IMR-90 (cell line): ENCODE results near the gene KLF16. TPM values are rescaled to one million over a fixed set of nuclear protein-coding genes. Genes with fewer than 3 reads are reported as not detected.

ENCODE experiments used
- ATAC-seq: fragments of 200-7000 bp; cut with Tn5 transposase; 2 replicates; pipeline ENCODE4 v1.9.1; 2020; ENCODE audit warnings: low read depth, mild to moderate bottlenecking, moderate library complexity
- BruUV-seq: library from RNA; stranded (reverse); fragments of 400-500 nt; replicated peaks from 2 replicates; lab custom pipeline; 2021; lab: Mats Ljungman, UMichigan
- CTCF ChIA-PET: fragments of 300-600 bp; formaldehyde crosslinking; extraction: SDS; loops from one replicate; lab custom pipeline; 2021; ENCODE audit warnings: antibody characterized with exemption; lab: Yijun Ruan, JAX
- POLR2A ChIA-PET: fragments of 300-600 bp; sonication (Branson Sonifier 250); formaldehyde crosslinking; loops from one replicate; lab custom pipeline; 2022; ENCODE audit warnings: antibody characterized with exemption; ENCODE audit not compliant: unreplicated experiment; lab: Charles Lee
- DNase-seq: peaks from one replicate; pipeline ENCODE4 v3.0.0; 2013
- H2AFZ ChIP-seq: replicated peaks from 2 replicates; pipeline ENCODE3; 2013; ENCODE audit warnings: low read length, mild to moderate bottlenecking; ENCODE audit not compliant: poor library complexity
- H2AK5ac ChIP-seq: 2 replicates; pipeline ENCODE4 v1.6.1; 2013; ENCODE audit warnings: low read depth, low read length, inconsistent platforms
- H2AK9ac ChIP-seq: replicated peaks from 2 replicates; pipeline ENCODE3; 2013; ENCODE audit warnings: mild to moderate bottlenecking, low read depth, low read length, moderate library complexity; ENCODE audit not compliant: poor library complexity
- H2BK120ac ChIP-seq: 2 replicates; pipeline ENCODE4 v1.6.1; 2013; ENCODE audit warnings: low read depth, low read length, inconsistent platforms
- H2BK15ac ChIP-seq: 3 replicates; pipeline ENCODE4 v1.6.1; 2013; ENCODE audit warnings: low read depth, low read length, inconsistent platforms
- H2BK20ac ChIP-seq: 2 replicates; pipeline ENCODE4 v1.6.1; 2013; ENCODE audit warnings: low read depth, mild to moderate bottlenecking, inconsistent platforms, low read length, moderate library complexity
- H2BK5ac ChIP-seq: 2 replicates; pipeline ENCODE4 v1.6.1; 2013; ENCODE audit warnings: mild to moderate bottlenecking, low read depth, low read length, inconsistent platforms; ENCODE audit not compliant: poor library complexity, severe bottlenecking
- H3K14ac ChIP-seq: replicated peaks from 2 replicates; pipeline ENCODE4 v1.6.1; 2013; ENCODE audit warnings: low read depth, low read length, inconsistent platforms
- H3K18ac ChIP-seq: 2 replicates; pipeline ENCODE4 v1.6.1; 2013; ENCODE audit warnings: low read depth, low read length, control low read depth
- H3K23ac ChIP-seq: 2 replicates; pipeline ENCODE4 v1.6.1; 2013; ENCODE audit warnings: low read depth, low read length, inconsistent platforms
- H3K27ac ChIP-seq: 2 replicates; pipeline ENCODE4 v1.5.1; 2013; ENCODE audit warnings: mild to moderate bottlenecking, control low read depth, low read length; ENCODE audit not compliant: insufficient read depth
- H3K27me3 ChIP-seq: 2 replicates; pipeline ENCODE4 v1.6.1; 2013; ENCODE audit warnings: low read length; ENCODE audit not compliant: control insufficient read depth, insufficient read depth
- H3K36me3 ChIP-seq: 2 replicates; pipeline ENCODE4 v1.6.1; 2013; ENCODE audit warnings: low read length, mixed read lengths; ENCODE audit not compliant: control insufficient read depth, insufficient read depth
- H3K4ac ChIP-seq: 2 replicates; pipeline ENCODE4 v1.6.1; 2013; ENCODE audit warnings: low read depth, low read length, inconsistent platforms
- H3K4me1 ChIP-seq: 2 replicates; pipeline ENCODE4 v1.6.1; 2013; ENCODE audit warnings: low read length, mixed read lengths; ENCODE audit not compliant: control insufficient read depth, insufficient read depth
- H3K4me2 ChIP-seq: 2 replicates; pipeline ENCODE4 v1.6.1; 2013; ENCODE audit warnings: low read depth, mild to moderate bottlenecking, control low read depth, low read length, moderate library complexity
- H3K4me3 ChIP-seq: 2 replicates; pipeline ENCODE4 v1.5.1; 2013; ENCODE audit warnings: low read depth, mild to moderate bottlenecking, control low read depth, low read length, moderate library complexity; ENCODE audit not compliant: insufficient read depth
- H3K56ac ChIP-seq: 2 replicates; pipeline ENCODE4 v1.6.1; 2013; ENCODE audit warnings: low read length, inconsistent platforms; ENCODE audit not compliant: insufficient read depth; ENCODE audit errors: extremely low read depth
- H3K79me1 ChIP-seq, 2 experiments: 2 replicates each; pipeline ENCODE4 v1.6.1; 2013; ENCODE audit warnings: low read length in 2 of 2, inconsistent platforms in 1 of 2, low read depth in 1 of 2
- H3K9ac ChIP-seq: 2 replicates; pipeline ENCODE4 v1.6.1; 2013; ENCODE audit warnings: low read depth, low read length, control low read depth
- H3K9me1 ChIP-seq: 2 replicates; pipeline ENCODE4 v1.6.1; 2013; ENCODE audit warnings: low read length, inconsistent platforms; ENCODE audit not compliant: insufficient read depth
- H3K9me3 ChIP-seq: 2 replicates; pipeline ENCODE4 v1.6.1; 2013; ENCODE audit warnings: low read length; ENCODE audit not compliant: control insufficient read depth, insufficient read depth
- H4K20me1 ChIP-seq: 2 replicates; pipeline ENCODE4 v1.6.1; 2013; ENCODE audit warnings: low read length, inconsistent platforms; ENCODE audit not compliant: insufficient read depth
- H4K5ac ChIP-seq: 2 replicates; pipeline ENCODE4 v1.6.1; 2013; ENCODE audit warnings: mild to moderate bottlenecking, low read depth, low read length, control low read depth
- H4K8ac ChIP-seq, 2 experiments: 2 replicates each; pipeline ENCODE4 v1.6.1; 2013; ENCODE audit warnings: low read depth in 2 of 2, low read length in 2 of 2, control low read depth in 1 of 2, inconsistent platforms in 1 of 2
- H4K91ac ChIP-seq: 2 replicates; pipeline ENCODE4 v1.6.1; 2013; ENCODE audit warnings: low read depth, low read length, inconsistent platforms; ENCODE audit not compliant: insufficient read depth
- BHLHE40 ChIP-seq: fragments of 150-350 bp; IDR thresholded peaks from 2 replicates; pipeline ENCODE4 v1.6.1; 2016; ENCODE audit warnings: mild to moderate bottlenecking, low read depth, low read length
- CHD1 ChIP-seq: IDR thresholded peaks from 2 replicates; pipeline ENCODE4 v1.6.1; 2012; ENCODE audit warnings: low read depth, low read length, improper control_type of control experiment
- FOS ChIP-seq: fragments of 150-350 bp; IDR thresholded peaks from 2 replicates; pipeline ENCODE4 v1.6.1; 2016; ENCODE audit warnings: low read depth, low read length
- MAZ ChIP-seq: IDR thresholded peaks from 2 replicates; pipeline ENCODE4 v1.6.1; 2012; ENCODE audit warnings: low read depth, mild to moderate bottlenecking, low read length, improper control_type of control experiment, moderate library complexity, borderline replicate concordance
- NFE2L2 ChIP-seq: fragments of 150-350 bp; IDR thresholded peaks from 2 replicates; pipeline ENCODE4 v1.6.1; 2016; ENCODE audit warnings: low read depth, mild to moderate bottlenecking, low read length
- RCOR1 ChIP-seq: IDR thresholded peaks from 2 replicates; pipeline ENCODE4 v1.6.1; 2012; ENCODE audit warnings: mild to moderate bottlenecking, low read length, improper control_type of control experiment; ENCODE audit not compliant: insufficient replicate concordance
- RFX5 ChIP-seq: IDR thresholded peaks from 2 replicates; pipeline ENCODE4 v1.8.0; 2012; ENCODE audit warnings: low read depth, mild to moderate bottlenecking, low read length, moderate library complexity
- SMC3 ChIP-seq: fragments of 150-350 bp; IDR thresholded peaks from 2 replicates; pipeline ENCODE4 v1.6.1; 2016; ENCODE audit warnings: low read depth, mild to moderate bottlenecking, antibody characterized with exemption, low read length, moderate library complexity
- WGBS, 2 experiments: methylation state at CpG; one replicate each; pipeline versions ENCODE4 v1.1.5 to v1.1.7; 2013; ENCODE audit warnings: missing lambda C conversion rate in 2 of 2; ENCODE audit not compliant: insufficient read length in 1 of 2; ENCODE audit errors: extremely low coverage in 2 of 2; 5-methylcytosine and 5-hydroxymethylcytosine counted together
- dilution Hi-C: fragments of 300-500 bp; cut with HindIII; formaldehyde crosslinking; loops from one replicate; pipeline ENCODE4 v1.14.3; 2018; ENCODE audit warnings: low sequenced_read_pairs; ENCODE audit not compliant: unreplicated experiment
- in situ Hi-C: fragments of 300-500 bp; cut with MboI; formaldehyde crosslinking; loops from 3 replicates; pipeline ENCODE4 v1.14.3; 2019; ENCODE audit warnings: low sequenced_read_pairs, inconsistent platforms, mixed read lengths
- intact Hi-C: fragments of 100-400 bp; cut with micrococcal nuclease; formaldehyde crosslinking; loops from 2 replicates; pipeline ENCODE4 v1.10.0; 2022
- polyA plus RNA-seq, 3 experiments: library from polyadenylated mRNA; depleted of rRNA; stranded (reverse); fragments of >200 nt; gene quantifications; 2 replicates each; pipeline ENCODE4 v1.2.3, GENCODE V29; 2012; ENCODE audit warnings: low replicate concordance in 1 of 3
- total RNA-seq: library from RNA; depleted of rRNA; stranded (reverse); fragments of >200 nt; gene quantifications from 2 replicates; pipeline ENCODE4 v1.2.3, GENCODE V29; 2012
- TF ChIP-seq, protein P1 (sequence below): fragments of 150-350 bp; IDR thresholded peaks from 2 replicates; pipeline ENCODE4 v1.6.1; 2016; ENCODE audit warnings: low read depth, mild to moderate bottlenecking, low read length, moderate library complexity, borderline replicate concordance
- TF ChIP-seq, protein P2 (sequence below): conservative IDR thresholded peaks from 2 replicates; pipeline ENCODE4 v1.5.1; 2012; ENCODE audit warnings: mild to moderate bottlenecking, low read depth, low read length, improper control_type of control experiment

The KLF16 gene
- total and polyA plus RNA-seq, 2 of the 4 experiments (the other 2 are of a cell fraction) = 0.90 to 13.1 TPM

DNA sequence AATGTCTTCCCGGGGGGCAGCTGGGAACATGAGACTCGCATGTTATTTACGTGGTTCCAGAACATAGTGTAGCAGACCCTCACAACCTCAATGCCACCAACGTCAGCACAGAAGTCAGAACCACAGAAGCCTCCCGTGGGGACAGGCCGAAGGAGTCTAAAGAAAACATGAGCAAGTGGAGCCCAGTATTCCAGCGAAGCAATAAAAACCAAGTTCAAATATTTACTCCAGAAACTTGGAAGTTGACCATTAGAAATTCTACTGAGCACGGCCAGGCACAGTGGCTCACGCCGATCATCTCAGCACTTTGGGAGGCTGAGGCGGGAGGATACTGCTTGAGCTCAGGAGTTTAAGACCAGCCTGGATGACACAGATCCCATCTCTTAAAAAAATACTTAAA is 33.4 kb downstream of the KLF16 start:
- Histone ChIP-seq H2BK15ac (no peak overlapping the region), H4K91ac (no peak overlapping the region), H3K9ac (no peak overlapping the region), H4K20me1 (peaks cover 59% of the 10 kb centered on the region), H3K56ac (no peak overlapping the region), H4K8ac (no peak overlapping the region), H3K4me2 (no peak overlapping the region), H4K5ac (no peak overlapping the region), H3K9me1 (no peaks in the 10 kb centered on the region), H2AK5ac (no peak overlapping the region), H3K9me3 (no peaks in the 10 kb centered on the region), H3K14ac (no peak overlapping the region), H3K23ac (no peak overlapping the region), H3K36me3 (peaks cover 10% of the 10 kb centered on the region; the same call in 1 of the 2 replicates), H2AK9ac (no peak overlapping the region), H3K27ac (no peak overlapping the region), H3K79me1 (peaks cover 11 to 55% of the 10 kb centered on the region in 2 experiments), H3K4me3 (no peak overlapping the region), H3K4ac (no peak overlapping the region), H3K27me3 (no peaks in the 10 kb centered on the region), H2BK5ac (no peak overlapping the region), H2AFZ (no peak overlapping the region), H3K18ac (no peak overlapping the region), H2BK120ac (no peak overlapping the region), H3K4me1 (peaks cover 4% of the 10 kb centered on the region; the same call in 1 of the 2 replicates), H2BK20ac (no peak overlapping the region)
- ChIA-PET CTCF (no interaction called here), POLR2A (no interaction called here)
- WGBS, 2 experiments = no CpG with 5 or more reads among the region's 11 CpGs
- dilution Hi-C loops = no loop called here
- ATAC-seq (no peak), DNase-seq (no peak)
- intact Hi-C loops = no loop called here
- no TSS peak for BruUV-seq
- TF ChIP-seq RFX5 (no peak), NFE2L2 (no peak), FOS (no peak), CHD1 (no peak), MAZ (no peak), BHLHE40 (no peak), RCOR1 (no peak), SMC3 (no peak)
- TF ChIP-seq, protein P1, sequence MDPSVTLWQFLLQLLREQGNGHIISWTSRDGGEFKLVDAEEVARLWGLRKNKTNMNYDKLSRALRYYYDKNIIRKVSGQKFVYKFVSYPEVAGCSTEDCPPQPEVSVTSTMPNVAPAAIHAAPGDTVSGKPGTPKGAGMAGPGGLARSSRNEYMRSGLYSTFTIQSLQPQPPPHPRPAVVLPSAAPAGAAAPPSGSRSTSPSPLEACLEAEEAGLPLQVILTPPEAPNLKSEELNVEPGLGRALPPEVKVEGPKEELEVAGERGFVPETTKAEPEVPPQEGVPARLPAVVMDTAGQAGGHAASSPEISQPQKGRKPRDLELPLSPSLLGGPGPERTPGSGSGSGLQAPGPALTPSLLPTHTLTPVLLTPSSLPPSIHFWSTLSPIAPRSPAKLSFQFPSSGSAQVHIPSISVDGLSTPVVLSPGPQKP = no peak
- TF ChIP-seq, protein P2, sequence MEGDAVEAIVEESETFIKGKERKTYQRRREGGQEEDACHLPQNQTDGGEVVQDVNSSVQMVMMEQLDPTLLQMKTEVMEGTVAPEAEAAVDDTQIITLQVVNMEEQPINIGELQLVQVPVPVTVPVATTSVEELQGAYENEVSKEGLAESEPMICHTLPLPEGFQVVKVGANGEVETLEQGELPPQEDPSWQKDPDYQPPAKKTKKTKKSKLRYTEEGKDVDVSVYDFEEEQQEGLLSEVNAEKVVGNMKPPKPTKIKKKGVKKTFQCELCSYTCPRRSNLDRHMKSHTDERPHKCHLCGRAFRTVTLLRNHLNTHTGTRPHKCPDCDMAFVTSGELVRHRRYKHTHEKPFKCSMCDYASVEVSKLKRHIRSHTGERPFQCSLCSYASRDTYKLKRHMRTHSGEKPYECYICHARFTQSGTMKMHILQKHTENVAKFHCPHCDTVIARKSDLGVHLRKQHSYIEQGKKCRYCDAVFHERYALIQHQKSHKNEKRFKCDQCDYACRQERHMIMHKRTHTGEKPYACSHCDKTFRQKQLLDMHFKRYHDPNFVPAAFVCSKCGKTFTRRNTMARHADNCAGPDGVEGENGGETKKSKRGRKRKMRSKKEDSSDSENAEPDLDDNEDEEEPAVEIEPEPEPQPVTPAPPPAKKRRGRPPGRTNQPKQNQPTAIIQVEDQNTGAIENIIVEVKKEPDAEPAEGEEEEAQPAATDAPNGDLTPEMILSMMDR = no peak
- in situ Hi-C loops = no loop called here
